Measurements from ENCODE around the gene CFAP410.

- TF ChIP-seq TEAD4 (CRISPR knock-in tag; IDR thresholded peaks at IDR 0.05) (no peak), CTCF (IDR thresholded peaks at IDR 0.05) (no peak), USF2 (CRISPR knock-in tag; IDR thresholded peaks at IDR 0.05) (no peak), ZNF512 (CRISPR knock-in tag; IDR thresholded peaks at IDR 0.05; ENCODE audit: borderline replicate concordance) (no peak), MAX (CRISPR knock-in tag; IDR thresholded peaks at IDR 0.05) (no peak), ATF1 (CRISPR knock-in tag; IDR thresholded peaks at IDR 0.05) (no peak), ETV6 (CRISPR knock-in tag; IDR thresholded peaks at IDR 0.05) (no peak)
These were observed 1.7 kb downstream of the CFAP410 start for GRCh38 chr21:44337449-44337848.
